WTC11 (cell line): ENCODE results near the gene NFATC1.

Experiments
- CTCF ChIP-seq: fragments of 200-600 bp; IDR thresholded peaks from 2 replicates; pipeline ENCODE4 v1.8.0; 2022; ENCODE audit warnings: antibody characterized with exemption
- FOXP4 ChIP-seq: sonication (generic); formaldehyde crosslinking; IDR thresholded peaks from 2 replicates; pipeline ENCODE4 v1.8.0; 2022; ENCODE audit warnings: mild to moderate bottlenecking, missing genetic modification reagents
- MXD4 ChIP-seq: fragments of 250-450 bp; sonication (Bioruptor Pico); IDR thresholded peaks from 2 replicates; pipeline ENCODE4 v1.8.0; 2021; ENCODE audit warnings: mild to moderate bottlenecking, moderate library complexity, borderline replicate concordance
- SP1 ChIP-seq: sonication (generic); formaldehyde crosslinking; conservative IDR thresholded peaks from 2 replicates; pipeline ENCODE4 v1.8.1; 2022; ENCODE audit warnings: missing genetic modification reagents
- TCF7 ChIP-seq: sonication (generic); formaldehyde crosslinking; IDR thresholded peaks from 2 replicates; pipeline ENCODE4 v1.8.0; 2022; ENCODE audit warnings: mild to moderate bottlenecking, low read depth, missing genetic modification reagents, moderate library complexity
- TP53 ChIP-seq: sonication (generic); formaldehyde crosslinking; IDR thresholded peaks from 2 replicates; pipeline ENCODE4 v1.8.1; 2023; ENCODE audit warnings: mild to moderate bottlenecking, missing genetic modification reagents
- ZNF121 ChIP-seq: sonication (generic); formaldehyde crosslinking; IDR thresholded peaks from 2 replicates; pipeline ENCODE4 v1.8.0; 2023; ENCODE audit warnings: missing genetic modification reagents
- ZNF425 ChIP-seq: fragments of 250-450 bp; sonication (Bioruptor Pico); conservative IDR thresholded peaks from 2 replicates; pipeline ENCODE4 v1.9.0; 2021; ENCODE audit warnings: mild to moderate bottlenecking
- TF ChIP-seq, protein P1 (sequence below): sonication (generic); formaldehyde crosslinking; IDR thresholded peaks from 2 replicates; pipeline ENCODE4 v1.8.1; 2023; ENCODE audit warnings: mild to moderate bottlenecking, missing genetic modification reagents, moderate library complexity
- TF ChIP-seq, protein P2 (sequence below): sonication (generic); formaldehyde crosslinking; IDR thresholded peaks from 2 replicates; pipeline ENCODE4 v1.8.0; 2022; ENCODE audit warnings: mild to moderate bottlenecking, missing genetic modification reagents
- TF ChIP-seq, protein P3 (sequence below): sonication (generic); formaldehyde crosslinking; conservative IDR thresholded peaks from 2 replicates; pipeline ENCODE4 v1.8.1; 2022; ENCODE audit warnings: mild to moderate bottlenecking, missing genetic modification reagents
- TF ChIP-seq, protein P4 (sequence below): sonication (generic); formaldehyde crosslinking; IDR thresholded peaks from 2 replicates; pipeline ENCODE4 v1.8.1; 2023; ENCODE audit warnings: mild to moderate bottlenecking, moderate library complexity, missing genetic modification reagents
- TF ChIP-seq, protein P5 (sequence below): sonication (generic); formaldehyde crosslinking; IDR thresholded peaks from 2 replicates; pipeline ENCODE4 v1.8.0; 2022; ENCODE audit warnings: mild to moderate bottlenecking, missing genetic modification reagents

- TF ChIP-seq CTCF (no peak), FOXP4 (CRISPR knock-in tag) (no peak), ZNF121 (CRISPR knock-in tag) (no peak), ZNF425 (CRISPR knock-in tag) (no peak), TP53 (no peak), SP1 (no peak), MXD4 (no peak), TCF7 (no peak)
- TF ChIP-seq, protein P1, sequence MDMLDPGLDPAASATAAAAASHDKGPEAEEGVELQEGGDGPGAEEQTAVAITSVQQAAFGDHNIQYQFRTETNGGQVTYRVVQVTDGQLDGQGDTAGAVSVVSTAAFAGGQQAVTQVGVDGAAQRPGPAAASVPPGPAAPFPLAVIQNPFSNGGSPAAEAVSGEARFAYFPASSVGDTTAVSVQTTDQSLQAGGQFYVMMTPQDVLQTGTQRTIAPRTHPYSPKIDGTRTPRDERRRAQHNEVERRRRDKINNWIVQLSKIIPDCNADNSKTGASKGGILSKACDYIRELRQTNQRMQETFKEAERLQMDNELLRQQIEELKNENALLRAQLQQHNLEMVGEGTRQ (CRISPR knock-in tag) = no peak
- TF ChIP-seq, protein P2, sequence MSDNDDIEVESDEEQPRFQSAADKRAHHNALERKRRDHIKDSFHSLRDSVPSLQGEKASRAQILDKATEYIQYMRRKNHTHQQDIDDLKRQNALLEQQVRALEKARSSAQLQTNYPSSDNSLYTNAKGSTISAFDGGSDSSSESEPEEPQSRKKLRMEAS (CRISPR knock-in tag) = no peak
- TF ChIP-seq, protein P3, sequence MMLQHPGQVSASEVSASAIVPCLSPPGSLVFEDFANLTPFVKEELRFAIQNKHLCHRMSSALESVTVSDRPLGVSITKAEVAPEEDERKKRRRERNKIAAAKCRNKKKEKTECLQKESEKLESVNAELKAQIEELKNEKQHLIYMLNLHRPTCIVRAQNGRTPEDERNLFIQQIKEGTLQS = no peak
- TF ChIP-seq, protein P4, sequence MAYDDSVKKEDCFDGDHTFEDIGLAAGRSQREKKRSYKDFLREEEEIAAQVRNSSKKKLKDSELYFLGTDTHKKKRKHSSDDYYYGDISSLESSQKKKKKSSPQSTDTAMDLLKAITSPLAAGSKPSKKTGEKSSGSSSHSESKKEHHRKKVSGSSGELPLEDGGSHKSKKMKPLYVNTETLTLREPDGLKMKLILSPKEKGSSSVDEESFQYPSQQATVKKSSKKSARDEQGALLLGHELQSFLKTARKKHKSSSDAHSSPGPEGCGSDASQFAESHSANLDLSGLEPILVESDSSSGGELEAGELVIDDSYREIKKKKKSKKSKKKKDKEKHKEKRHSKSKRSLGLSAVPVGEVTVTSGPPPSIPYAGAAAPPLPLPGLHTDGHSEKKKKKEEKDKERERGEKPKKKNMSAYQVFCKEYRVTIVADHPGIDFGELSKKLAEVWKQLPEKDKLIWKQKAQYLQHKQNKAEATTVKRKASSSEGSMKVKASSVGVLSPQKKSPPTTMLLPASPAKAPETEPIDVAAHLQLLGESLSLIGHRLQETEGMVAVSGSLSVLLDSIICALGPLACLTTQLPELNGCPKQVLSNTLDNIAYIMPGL (CRISPR knock-in tag) = no peak
- TF ChIP-seq, protein P5, sequence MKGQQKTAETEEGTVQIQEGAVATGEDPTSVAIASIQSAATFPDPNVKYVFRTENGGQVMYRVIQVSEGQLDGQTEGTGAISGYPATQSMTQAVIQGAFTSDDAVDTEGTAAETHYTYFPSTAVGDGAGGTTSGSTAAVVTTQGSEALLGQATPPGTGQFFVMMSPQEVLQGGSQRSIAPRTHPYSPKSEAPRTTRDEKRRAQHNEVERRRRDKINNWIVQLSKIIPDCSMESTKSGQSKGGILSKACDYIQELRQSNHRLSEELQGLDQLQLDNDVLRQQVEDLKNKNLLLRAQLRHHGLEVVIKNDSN (CRISPR knock-in tag) = no peak
Measured at GRCh38 chr18:79361766-79362522, 33.8 kb upstream of the NFATC1 start.
